ENCODE results near the gene PRR13. TPM values are rescaled to one million over a fixed set of nuclear protein-coding genes. Genes with fewer than 3 reads are reported as not detected.

PRR13 gene
- total and polyA plus RNA-seq, 9 of the 15 experiments (the other 6 are each of a cell fraction or from before 2014, with no cell fraction given): 117 to 835 (median 285) TPM

GRCh38 chr12:53441040-53441833 lies at the start of gene PRR13 (continued):
- TF ChIP-seq NCOR1 (IDR thresholded peaks at IDR 0.05): no peak
- TF ChIP-seq, protein P1, sequence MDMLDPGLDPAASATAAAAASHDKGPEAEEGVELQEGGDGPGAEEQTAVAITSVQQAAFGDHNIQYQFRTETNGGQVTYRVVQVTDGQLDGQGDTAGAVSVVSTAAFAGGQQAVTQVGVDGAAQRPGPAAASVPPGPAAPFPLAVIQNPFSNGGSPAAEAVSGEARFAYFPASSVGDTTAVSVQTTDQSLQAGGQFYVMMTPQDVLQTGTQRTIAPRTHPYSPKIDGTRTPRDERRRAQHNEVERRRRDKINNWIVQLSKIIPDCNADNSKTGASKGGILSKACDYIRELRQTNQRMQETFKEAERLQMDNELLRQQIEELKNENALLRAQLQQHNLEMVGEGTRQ (CRISPR knock-in tag; IDR thresholded peaks at IDR 0.05): no peak
- 0 out of 2 replicates have a peak, but pooled peaks have one; percentile 3 for TF ChIP-seq SPI1 (IDR thresholded peaks at IDR 0.05; ENCODE audit: borderline replicate concordance, low read depth, low read length)
- TF ChIP-seq TFAM (CRISPR knock-in tag; conservative IDR thresholded peaks at IDR 0.05): no peak
- peak; percentile 50 for TF ChIP-seq DPF2 (IDR thresholded peaks at IDR 0.05)
- TF ChIP-seq, protein P2, sequence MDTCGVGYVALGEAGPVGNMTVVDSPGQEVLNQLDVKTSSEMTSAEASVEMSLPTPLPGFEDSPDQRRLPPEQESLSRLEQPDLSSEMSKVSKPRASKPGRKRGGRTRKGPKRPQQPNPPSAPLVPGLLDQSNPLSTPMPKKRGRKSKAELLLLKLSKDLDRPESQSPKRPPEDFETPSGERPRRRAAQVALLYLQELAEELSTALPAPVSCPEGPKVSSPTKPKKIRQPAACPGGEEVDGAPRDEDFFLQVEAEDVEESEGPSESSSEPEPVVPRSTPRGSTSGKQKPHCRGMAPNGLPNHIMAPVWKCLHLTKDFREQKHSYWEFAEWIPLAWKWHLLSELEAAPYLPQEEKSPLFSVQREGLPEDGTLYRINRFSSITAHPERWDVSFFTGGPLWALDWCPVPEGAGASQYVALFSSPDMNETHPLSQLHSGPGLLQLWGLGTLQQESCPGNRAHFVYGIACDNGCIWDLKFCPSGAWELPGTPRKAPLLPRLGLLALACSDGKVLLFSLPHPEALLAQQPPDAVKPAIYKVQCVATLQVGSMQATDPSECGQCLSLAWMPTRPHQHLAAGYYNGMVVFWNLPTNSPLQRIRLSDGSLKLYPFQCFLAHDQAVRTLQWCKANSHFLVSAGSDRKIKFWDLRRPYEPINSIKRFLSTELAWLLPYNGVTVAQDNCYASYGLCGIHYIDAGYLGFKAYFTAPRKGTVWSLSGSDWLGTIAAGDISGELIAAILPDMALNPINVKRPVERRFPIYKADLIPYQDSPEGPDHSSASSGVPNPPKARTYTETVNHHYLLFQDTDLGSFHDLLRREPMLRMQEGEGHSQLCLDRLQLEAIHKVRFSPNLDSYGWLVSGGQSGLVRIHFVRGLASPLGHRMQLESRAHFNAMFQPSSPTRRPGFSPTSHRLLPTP (IDR thresholded peaks at IDR 0.05; ENCODE audit: borderline replicate concordance, extremely low read depth, insufficient read length): no peak
- peak; percentile 77 for TF ChIP-seq SP2 (IDR thresholded peaks at IDR 0.05; ENCODE audit: extremely low read depth, low read depth, low read length, poor library complexity, severe bottlenecking)
- peak; percentile 83 for TF ChIP-seq RBFOX2 (IDR thresholded peaks at IDR 0.05; ENCODE audit: low read depth, low read length)
- peak in 1 of 3 experiments; percentile 25; a peak in 1 of 6 replicates for TF ChIP-seq ZBTB11 (CRISPR knock-in tag; IDR thresholded peaks at IDR 0.05)
- TF ChIP-seq TEAD4 (IDR thresholded peaks at IDR 0.05; ENCODE audit: low read length): peak; percentile 59
- no peak for TF ChIP-seq TEAD4 (CRISPR knock-in tag; IDR thresholded peaks at IDR 0.05; ENCODE audit: borderline replicate concordance)
- TF ChIP-seq, protein P3, sequence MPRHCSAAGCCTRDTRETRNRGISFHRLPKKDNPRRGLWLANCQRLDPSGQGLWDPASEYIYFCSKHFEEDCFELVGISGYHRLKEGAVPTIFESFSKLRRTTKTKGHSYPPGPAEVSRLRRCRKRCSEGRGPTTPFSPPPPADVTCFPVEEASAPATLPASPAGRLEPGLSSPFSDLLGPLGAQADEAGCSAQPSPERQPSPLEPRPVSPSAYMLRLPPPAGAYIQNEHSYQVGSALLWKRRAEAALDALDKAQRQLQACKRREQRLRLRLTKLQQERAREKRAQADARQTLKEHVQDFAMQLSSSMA (CRISPR knock-in tag; IDR thresholded peaks at IDR 0.05): peak; percentile 64; the same call in 1 of the 2 replicates
- TF ChIP-seq CBX2 (IDR thresholded peaks at IDR 0.05; ENCODE audit: insufficient read depth, low read length, poor library complexity, severe bottlenecking): no peak
- peak; percentile 58; the same call in 1 of the 2 replicates for TF ChIP-seq ATF4 (CRISPR knock-in tag; IDR thresholded peaks at IDR 0.05)
- TF ChIP-seq HINFP (tag; conservative IDR thresholded peaks at IDR 0.05; ENCODE audit: low read depth): peak; percentile 93

All from K562 (cell line).